Liver (tissue), 9 donors: ENCODE results near the gene MCTP1. TPM values are rescaled to one million over a fixed set of nuclear protein-coding genes. Genes with fewer than 3 reads are reported as not detected.

ENCODE experiments used
- DNase-seq: peaks from one replicate; pipeline ENCODE4 v3.0.0-alpha.2; 2017; ENCODE audit warnings: low spot score
- H3K27ac ChIP-seq, 2 donors: one replicate each; pipeline ENCODE4 v1.7.0; 2013; ENCODE audit warnings: inconsistent platforms in 2 of 2, low read length in 2 of 2, control low read depth in 1 of 2, low read depth in 1 of 2, mild to moderate bottlenecking in 1 of 2
- H3K27me3 ChIP-seq, 4 donors: one replicate each; pipeline versions ENCODE4 v1.6.1 to v1.7.0; 2013; ENCODE audit warnings: low read length in 3 of 4, inconsistent platforms in 1 of 4, mild to moderate bottlenecking in 1 of 4, moderate library complexity in 1 of 4; ENCODE audit not compliant: control insufficient read depth in 4 of 4, insufficient read depth in 4 of 4
- H3K36me3 ChIP-seq, 4 donors: one replicate each; pipeline versions ENCODE4 v1.6.1 to v1.7.0; 2013; ENCODE audit warnings: low read length in 3 of 4, mild to moderate bottlenecking in 3 of 4, low read depth in 1 of 4, moderate library complexity in 1 of 4; ENCODE audit not compliant: control insufficient read depth in 4 of 4, insufficient read depth in 3 of 4
- H3K4me1 ChIP-seq, 4 donors: one replicate each; pipeline versions ENCODE4 v1.6.1 to v1.7.0; 2013; ENCODE audit warnings: low read length in 3 of 4, mild to moderate bottlenecking in 3 of 4, moderate library complexity in 1 of 4; ENCODE audit not compliant: control insufficient read depth in 4 of 4, insufficient read depth in 4 of 4
- H3K4me3 ChIP-seq, 3 donors: one replicate each; pipeline versions ENCODE4 v1.6.1 to v1.7.0; 2013; ENCODE audit warnings: low read length in 3 of 3, control low read depth in 1 of 3, low read depth in 1 of 3, mild to moderate bottlenecking in 1 of 3
- H3K9ac ChIP-seq, 2 donors: one replicate each; pipeline ENCODE4 v1.7.0; 2013; ENCODE audit warnings: low read length in 2 of 2, mild to moderate bottlenecking in 2 of 2, moderate library complexity in 2 of 2, control low read depth in 1 of 2, low read depth in 1 of 2
- H3K9me3 ChIP-seq, 4 donors: one replicate each; pipeline versions ENCODE4 v1.6.1 to v1.7.0; 2013; ENCODE audit warnings: low read length in 3 of 4; ENCODE audit not compliant: control insufficient read depth in 4 of 4
- EGR1 ChIP-seq, 2 donors: IDR thresholded peaks; 2 replicates each; pipeline ENCODE4 v1.6.1; 2016 to 2018; ENCODE audit warnings: antibody characterized with exemption in 2 of 2, low read depth in 2 of 2
- FOXA1 ChIP-seq: IDR thresholded peaks from 2 replicates; pipeline ENCODE4 v1.6.1; 2016; ENCODE audit warnings: antibody characterized with exemption
- FOXA2 ChIP-seq: IDR thresholded peaks from 2 replicates; pipeline ENCODE4 v1.6.1; 2016; ENCODE audit warnings: antibody characterized with exemption
- GABPA ChIP-seq, 2 donors: IDR thresholded peaks in 1 of 2; conservative IDR thresholded peaks in 1 of 2; 2 replicates each; pipeline ENCODE4 v1.6.1; 2016; ENCODE audit warnings: antibody characterized with exemption in 2 of 2, mild to moderate bottlenecking in 1 of 2, moderate library complexity in 1 of 2
- HNF4A ChIP-seq, 2 donors: conservative IDR thresholded peaks; 2 replicates each; pipeline ENCODE4 v1.6.1; 2016; ENCODE audit warnings: antibody characterized with exemption in 2 of 2, mild to moderate bottlenecking in 2 of 2
- HNF4G ChIP-seq: IDR thresholded peaks from 2 replicates; pipeline ENCODE4 v1.6.1; 2016; ENCODE audit warnings: antibody characterized with exemption
- JUND ChIP-seq, 2 donors: IDR thresholded peaks; 2 replicates each; pipeline ENCODE4 v1.6.1; 2016; ENCODE audit warnings: antibody characterized with exemption in 2 of 2
- NR2F2 ChIP-seq: IDR thresholded peaks from 2 replicates; pipeline ENCODE4 v1.6.1; 2016; ENCODE audit warnings: antibody characterized with exemption
- RAD21 ChIP-seq, 2 donors: IDR thresholded peaks; 2 replicates each; pipeline ENCODE4 v1.6.1; 2016; ENCODE audit warnings: antibody characterized with exemption in 2 of 2, mild to moderate bottlenecking in 2 of 2
- RXRA ChIP-seq, 2 donors: IDR thresholded peaks; 2 replicates each; pipeline ENCODE4 v1.6.1; 2017 to 2018; ENCODE audit warnings: antibody characterized with exemption in 2 of 2, mild to moderate bottlenecking in 1 of 2
- SP1 ChIP-seq: IDR thresholded peaks from 2 replicates; pipeline ENCODE4 v1.6.1; 2018; ENCODE audit warnings: antibody characterized with exemption, mild to moderate bottlenecking
- TAF1 ChIP-seq: conservative IDR thresholded peaks from 2 replicates; pipeline ENCODE4 v1.6.1; 2016; ENCODE audit warnings: antibody characterized with exemption, mild to moderate bottlenecking
- YY1 ChIP-seq: IDR thresholded peaks from 2 replicates; pipeline ENCODE4 v1.6.1; 2016; ENCODE audit warnings: antibody characterized with exemption, mild to moderate bottlenecking
- WGBS: extraction: QIAGEN DNeasy Blood & Tissue Kit; methylation state at CpG from one replicate; pipeline ENCODE4 v1.1.7; 2013; 5-methylcytosine and 5-hydroxymethylcytosine counted together
- polyA plus RNA-seq, 2 donors: library from polyadenylated mRNA; stranded (reverse) in 1 of 2; unstranded in 1 of 2; fragments of 200-250 nt in 1 of 2; fragments of >200 nt in 1 of 2; fragmentation: Nextera tagmentation in 1 of 2; extraction: Ambion mirVana in 1 of 2; gene quantifications; one replicate each; pipeline versions ENCODE4 v1.2.1 to v1.2.3, GENCODE V29; 2013 to 2015
- total RNA-seq, 2 donors: library from RNA; depleted of rRNA; stranded (reverse); fragments of >200 nt; gene quantifications; one replicate each; pipeline ENCODE4 v1.2.3, GENCODE V29; 2014
- TF ChIP-seq, protein P1 (sequence below): IDR thresholded peaks from 2 replicates; pipeline ENCODE4 v1.6.1; 2016; ENCODE audit warnings: antibody characterized with exemption, mild to moderate bottlenecking
- TF ChIP-seq, protein P2 (sequence below): IDR thresholded peaks from 2 replicates; pipeline ENCODE4 v1.6.1; 2016; ENCODE audit warnings: antibody characterized with exemption
- TF ChIP-seq, protein P3 (sequence below): IDR thresholded peaks from 2 replicates; pipeline ENCODE4 v1.6.1; 2016; ENCODE audit warnings: antibody characterized with exemption
- TF ChIP-seq, protein P4 (sequence below): fragments of 150-350 bp; IDR thresholded peaks from 2 replicates; pipeline ENCODE4 v1.5.1; 2017; ENCODE audit warnings: improper control_type of control experiment, low read depth, low read length; ENCODE audit not compliant: missing input control
- donor health status: healthy.
- donor health status: healthy.
- donor health status: healthy.
- donor health status: healthy.
- donor health status: healthy.

Gene MCTP1
- total and polyA plus RNA-seq, 4 donors, result 0.67 to 7.6 (median 4.3) TPM

DNA sequence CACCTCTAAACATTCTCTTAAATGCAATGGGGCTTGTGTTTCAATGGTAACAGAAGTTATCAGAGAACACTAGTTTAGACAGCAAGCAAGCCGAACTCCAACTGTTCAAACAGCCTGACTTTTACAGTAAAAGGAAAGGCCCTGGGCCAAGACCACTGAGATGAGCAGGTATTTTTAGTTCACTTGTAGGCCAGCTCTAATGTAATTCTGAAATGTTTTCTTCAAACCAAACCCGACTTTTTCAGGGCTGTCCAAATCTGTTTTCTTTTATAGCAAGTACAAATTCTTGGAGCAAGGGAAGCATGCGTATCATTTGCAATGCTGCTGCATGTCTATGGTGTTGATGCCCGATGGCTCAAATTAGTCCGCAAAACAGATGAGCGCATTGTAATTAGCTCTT is 473.6 kb downstream of the MCTP1 start:
- Histone ChIP-seq H3K36me3 (no peaks in the 10 kb centered on the region), H3K9ac (no peak overlapping the region), H3K4me1 (no peaks in the 10 kb centered on the region), H3K27ac (no peak overlapping the region), H3K27me3 (no peaks in the 10 kb centered on the region), H3K4me3 (no peak overlapping the region), H3K9me3 (no peaks in the 10 kb centered on the region)
- no peak for DNase-seq
- TF ChIP-seq, protein P1, sequence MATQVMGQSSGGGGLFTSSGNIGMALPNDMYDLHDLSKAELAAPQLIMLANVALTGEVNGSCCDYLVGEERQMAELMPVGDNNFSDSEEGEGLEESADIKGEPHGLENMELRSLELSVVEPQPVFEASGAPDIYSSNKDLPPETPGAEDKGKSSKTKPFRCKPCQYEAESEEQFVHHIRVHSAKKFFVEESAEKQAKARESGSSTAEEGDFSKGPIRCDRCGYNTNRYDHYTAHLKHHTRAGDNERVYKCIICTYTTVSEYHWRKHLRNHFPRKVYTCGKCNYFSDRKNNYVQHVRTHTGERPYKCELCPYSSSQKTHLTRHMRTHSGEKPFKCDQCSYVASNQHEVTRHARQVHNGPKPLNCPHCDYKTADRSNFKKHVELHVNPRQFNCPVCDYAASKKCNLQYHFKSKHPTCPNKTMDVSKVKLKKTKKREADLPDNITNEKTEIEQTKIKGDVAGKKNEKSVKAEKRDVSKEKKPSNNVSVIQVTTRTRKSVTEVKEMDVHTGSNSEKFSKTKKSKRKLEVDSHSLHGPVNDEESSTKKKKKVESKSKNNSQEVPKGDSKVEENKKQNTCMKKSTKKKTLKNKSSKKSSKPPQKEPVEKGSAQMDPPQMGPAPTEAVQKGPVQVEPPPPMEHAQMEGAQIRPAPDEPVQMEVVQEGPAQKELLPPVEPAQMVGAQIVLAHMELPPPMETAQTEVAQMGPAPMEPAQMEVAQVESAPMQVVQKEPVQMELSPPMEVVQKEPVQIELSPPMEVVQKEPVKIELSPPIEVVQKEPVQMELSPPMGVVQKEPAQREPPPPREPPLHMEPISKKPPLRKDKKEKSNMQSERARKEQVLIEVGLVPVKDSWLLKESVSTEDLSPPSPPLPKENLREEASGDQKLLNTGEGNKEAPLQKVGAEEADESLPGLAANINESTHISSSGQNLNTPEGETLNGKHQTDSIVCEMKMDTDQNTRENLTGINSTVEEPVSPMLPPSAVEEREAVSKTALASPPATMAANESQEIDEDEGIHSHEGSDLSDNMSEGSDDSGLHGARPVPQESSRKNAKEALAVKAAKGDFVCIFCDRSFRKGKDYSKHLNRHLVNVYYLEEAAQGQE, result no peak
- TF ChIP-seq NR2F2 (no peak), GABPA (IDR thresholded peaks at IDR 0.05 in 1 of 2, conservative IDR thresholded peaks at IDR 0.05 in 1 of 2) (no peak), HNF4G (no peak), RXRA (IDR thresholded peaks at IDR 0.05) (no peak), TAF1 (no peak), JUND (IDR thresholded peaks at IDR 0.05) (no peak), YY1 (no peak), SP1 (no peak), FOXA1 (no peak), EGR1 (IDR thresholded peaks at IDR 0.05; ENCODE audit: low read depth in 2 of 2) (no peak), FOXA2 (no peak)
- TF ChIP-seq, protein P2, sequence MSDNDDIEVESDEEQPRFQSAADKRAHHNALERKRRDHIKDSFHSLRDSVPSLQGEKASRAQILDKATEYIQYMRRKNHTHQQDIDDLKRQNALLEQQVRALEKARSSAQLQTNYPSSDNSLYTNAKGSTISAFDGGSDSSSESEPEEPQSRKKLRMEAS, result no peak
- TF ChIP-seq, protein P3, sequence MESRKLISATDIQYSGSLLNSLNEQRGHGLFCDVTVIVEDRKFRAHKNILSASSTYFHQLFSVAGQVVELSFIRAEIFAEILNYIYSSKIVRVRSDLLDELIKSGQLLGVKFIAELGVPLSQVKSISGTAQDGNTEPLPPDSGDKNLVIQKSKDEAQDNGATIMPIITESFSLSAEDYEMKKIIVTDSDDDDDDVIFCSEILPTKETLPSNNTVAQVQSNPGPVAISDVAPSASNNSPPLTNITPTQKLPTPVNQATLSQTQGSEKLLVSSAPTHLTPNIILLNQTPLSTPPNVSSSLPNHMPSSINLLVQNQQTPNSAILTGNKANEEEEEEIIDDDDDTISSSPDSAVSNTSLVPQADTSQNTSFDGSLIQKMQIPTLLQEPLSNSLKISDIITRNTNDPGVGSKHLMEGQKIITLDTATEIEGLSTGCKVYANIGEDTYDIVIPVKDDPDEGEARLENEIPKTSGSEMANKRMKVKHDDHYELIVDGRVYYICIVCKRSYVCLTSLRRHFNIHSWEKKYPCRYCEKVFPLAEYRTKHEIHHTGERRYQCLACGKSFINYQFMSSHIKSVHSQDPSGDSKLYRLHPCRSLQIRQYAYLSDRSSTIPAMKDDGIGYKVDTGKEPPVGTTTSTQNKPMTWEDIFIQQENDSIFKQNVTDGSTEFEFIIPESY, result no peak
- TF ChIP-seq, protein P4, sequence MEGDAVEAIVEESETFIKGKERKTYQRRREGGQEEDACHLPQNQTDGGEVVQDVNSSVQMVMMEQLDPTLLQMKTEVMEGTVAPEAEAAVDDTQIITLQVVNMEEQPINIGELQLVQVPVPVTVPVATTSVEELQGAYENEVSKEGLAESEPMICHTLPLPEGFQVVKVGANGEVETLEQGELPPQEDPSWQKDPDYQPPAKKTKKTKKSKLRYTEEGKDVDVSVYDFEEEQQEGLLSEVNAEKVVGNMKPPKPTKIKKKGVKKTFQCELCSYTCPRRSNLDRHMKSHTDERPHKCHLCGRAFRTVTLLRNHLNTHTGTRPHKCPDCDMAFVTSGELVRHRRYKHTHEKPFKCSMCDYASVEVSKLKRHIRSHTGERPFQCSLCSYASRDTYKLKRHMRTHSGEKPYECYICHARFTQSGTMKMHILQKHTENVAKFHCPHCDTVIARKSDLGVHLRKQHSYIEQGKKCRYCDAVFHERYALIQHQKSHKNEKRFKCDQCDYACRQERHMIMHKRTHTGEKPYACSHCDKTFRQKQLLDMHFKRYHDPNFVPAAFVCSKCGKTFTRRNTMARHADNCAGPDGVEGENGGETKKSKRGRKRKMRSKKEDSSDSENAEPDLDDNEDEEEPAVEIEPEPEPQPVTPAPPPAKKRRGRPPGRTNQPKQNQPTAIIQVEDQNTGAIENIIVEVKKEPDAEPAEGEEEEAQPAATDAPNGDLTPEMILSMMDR, result no peak
- WGBS, result 81% methylated on average over 6 of the region's 6 CpGs

DNA sequence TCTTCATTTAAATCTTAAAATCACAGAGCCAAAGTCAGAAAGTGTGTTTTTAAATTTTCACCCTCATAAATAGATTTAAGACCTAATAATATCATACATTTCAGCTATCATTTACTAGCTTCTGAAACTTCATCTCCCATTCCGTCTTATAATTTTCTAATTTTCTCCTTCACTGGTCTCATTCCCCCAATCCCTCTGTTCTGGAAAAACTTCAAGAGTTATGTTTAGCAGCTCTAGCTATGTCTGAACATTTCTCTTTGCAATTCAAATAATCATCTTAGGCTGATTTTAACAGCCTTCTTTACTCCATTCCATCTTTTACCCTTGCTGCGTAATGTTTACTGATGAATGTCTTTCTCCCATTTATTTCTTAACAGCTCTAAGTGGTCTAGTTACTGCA is 474.0 kb downstream of the MCTP1 start:
- no peak overlapping the region for H3K27ac ChIP-seq
- WGBS, result 87% methylated on average over 2 of the region's 2 CpGs
- H3K36me3 ChIP-seq, result no peaks in the 10 kb centered on the region
- DNase-seq, result no peak
- TF ChIP-seq TAF1 (no peak), HNF4G (no peak), JUND (IDR thresholded peaks at IDR 0.05) (no peak), RAD21 (IDR thresholded peaks at IDR 0.05) (no peak), EGR1 (IDR thresholded peaks at IDR 0.05; ENCODE audit: low read depth in 2 of 2) (no peak), FOXA1 (no peak), HNF4A (conservative IDR thresholded peaks at IDR 0.05) (no peak)
- TF ChIP-seq, protein P4, result no peak
- TF ChIP-seq, protein P1, result no peak
- no peaks in the 10 kb centered on the region for H3K27me3 ChIP-seq
- H3K4me1 ChIP-seq, result no peaks in the 10 kb centered on the region
- H3K9me3 ChIP-seq, result no peaks in the 10 kb centered on the region
- H3K9ac ChIP-seq, result no peak overlapping the region
- no peak overlapping the region for H3K4me3 ChIP-seq
